Stimulated activated CD4-positive, alpha-beta T cell treated with anti-CD3 and anti-CD28 coated beads, Interleukin-4, amount 100 ng/mL, for 1 hour (primary cell): ENCODE results near the gene CCDC32.
"Not testable (repeated sequence)": the region's sequence is repeated elsewhere in the genome, so short reads cannot be mapped to it uniquely, and the experiment has no call there.

Experiments
- DNase-seq: peaks from one replicate; pipeline ENCODE4 v3.0.0-alpha.2; 2020

The CCDC32 gene, protein sequence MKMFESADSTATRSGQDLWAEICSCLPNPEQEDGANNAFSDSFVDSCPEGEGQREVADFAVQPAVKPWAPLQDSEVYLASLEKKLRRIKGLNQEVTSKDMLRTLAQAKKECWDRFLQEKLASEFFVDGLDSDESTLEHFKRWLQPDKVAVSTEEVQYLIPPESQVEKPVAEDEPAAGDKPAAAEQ

DNA sequence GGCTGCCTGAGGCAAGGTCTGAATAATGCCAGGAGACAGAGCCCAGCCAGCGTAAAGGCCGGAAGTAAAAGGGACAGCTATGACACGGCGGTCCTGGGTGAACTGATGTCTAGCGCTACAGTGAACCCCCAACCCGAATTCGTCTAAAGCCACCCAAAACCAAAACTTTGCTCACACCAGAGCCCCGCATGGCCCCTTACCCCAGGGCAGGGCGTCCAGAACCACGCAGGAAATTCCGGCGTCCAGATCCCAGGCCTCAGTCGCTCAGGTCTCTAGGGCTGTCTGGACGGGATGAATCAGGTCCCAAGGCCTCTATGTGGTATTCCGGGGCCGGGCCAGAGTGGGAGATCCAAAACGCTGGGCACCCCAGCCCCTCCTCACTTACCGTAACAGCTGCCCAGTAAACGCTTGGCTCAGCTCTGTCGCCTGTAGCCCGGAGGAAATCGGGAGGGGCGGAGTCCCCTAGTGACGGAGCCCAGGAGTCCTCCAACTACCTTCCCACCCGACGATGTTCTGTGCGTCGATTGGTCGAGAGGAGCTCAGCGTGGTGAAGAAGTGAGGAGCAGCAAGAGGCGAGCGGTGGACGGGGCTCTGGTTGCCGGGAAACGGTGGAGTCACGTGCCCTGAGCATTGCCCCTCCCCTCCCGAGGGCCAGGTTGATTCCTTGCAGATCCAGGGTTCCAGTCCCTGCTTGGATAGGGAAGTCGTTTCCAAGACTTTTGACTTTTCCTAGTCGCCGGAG, at the start of gene CCDC32:
CCDC32 (minus strand) TSS at position 452 of the 742 bp plus-strand sequence. CDS start 2,027 bp downstream, outside the sequence.
- DNase-seq, result peak; percentile 93

DNA sequence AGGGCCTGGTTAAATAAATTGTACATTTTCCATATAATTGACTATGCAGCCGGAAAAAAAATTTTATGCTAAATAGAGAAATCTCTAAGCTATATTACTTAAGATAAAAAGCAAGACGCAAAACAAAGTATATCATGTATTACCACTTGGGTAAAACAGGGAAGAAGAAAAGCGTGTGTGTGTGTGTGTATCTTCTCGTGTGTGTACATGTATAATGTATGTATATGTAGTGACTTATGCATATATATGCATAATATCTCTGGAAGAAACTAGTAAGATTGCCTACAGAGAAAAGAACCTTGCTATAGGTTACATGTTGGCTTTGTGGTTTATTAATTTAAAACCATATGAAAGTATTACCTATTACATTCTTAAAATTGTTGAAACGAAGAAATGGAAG, 48.2 kb upstream of the CCDC32 start:
- no peak for DNase-seq

- no peak for DNase-seq
Observed at GRCh38 chr15:40603935-40604334, 39.1 kb upstream of the CCDC32 start.

DNA sequence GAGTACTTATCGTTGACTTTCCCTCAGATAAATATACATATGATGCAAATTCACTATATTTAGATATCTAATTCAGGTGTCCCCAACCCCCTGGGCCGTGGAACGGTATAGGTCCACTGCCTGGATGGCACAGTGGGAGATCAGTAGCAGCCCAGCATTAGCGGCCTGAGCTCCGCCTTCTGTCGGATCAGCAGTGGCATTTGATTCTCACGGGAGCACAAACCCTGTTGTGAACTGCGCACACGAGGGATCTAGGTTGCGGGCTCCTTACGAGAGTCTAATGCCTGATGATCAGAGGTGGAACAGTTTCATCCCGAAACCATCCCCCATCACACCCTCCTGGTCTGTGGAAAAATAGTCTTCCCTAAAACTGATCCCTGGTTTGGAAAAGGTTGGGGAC, 36.1 kb upstream of the CCDC32 start:
- DNase-seq, result no peak

- no peak for DNase-seq
Observed at GRCh38 chr15:40598672-40599071, 33.8 kb upstream of the CCDC32 start.

- no peak for DNase-seq
Observed at GRCh38 chr15:40598126-40598525, 33.3 kb upstream of the CCDC32 start.

DNA sequence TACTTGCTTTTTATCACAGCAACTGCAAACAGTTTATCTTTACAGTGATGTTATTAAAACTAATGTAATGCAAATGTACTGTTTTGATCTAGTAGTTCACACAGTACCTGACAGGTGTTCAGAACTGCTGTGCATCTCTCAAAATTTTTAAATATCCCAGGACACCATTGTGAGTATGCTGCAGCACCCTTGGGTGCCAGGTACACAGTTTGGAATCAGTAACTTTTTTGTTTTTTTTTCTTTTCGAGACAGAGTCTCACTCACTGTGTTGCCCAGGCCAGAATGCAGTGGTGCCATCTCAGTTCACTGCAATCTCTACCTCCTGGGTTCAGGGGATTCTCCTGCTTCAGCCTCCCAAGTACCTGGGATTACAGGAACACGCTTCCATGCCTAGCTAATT, 32.2 kb upstream of the CCDC32 start:
- no peak for DNase-seq

- no peak for DNase-seq
Observed at GRCh38 chr15:40595773-40596172, 30.9 kb upstream of the CCDC32 start.

DNA sequence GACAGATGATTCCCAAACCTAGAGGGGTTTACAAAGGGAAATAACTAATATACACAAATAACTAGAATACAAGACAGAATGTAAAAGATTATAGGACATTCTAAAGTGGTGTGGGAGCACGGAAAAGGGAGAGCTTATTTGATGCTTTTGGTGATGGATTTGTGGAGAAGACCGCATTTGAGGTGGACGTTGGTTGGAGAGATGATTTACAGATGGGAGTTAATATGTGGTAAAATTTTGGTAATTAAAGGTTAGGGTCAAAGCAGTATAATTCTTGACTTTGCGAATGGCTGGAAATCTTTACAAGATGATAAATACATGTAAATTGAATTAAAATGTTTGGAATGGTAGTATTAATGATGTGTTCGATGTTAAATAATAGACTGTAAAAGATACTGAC, 30.4 kb upstream of the CCDC32 start:
- DNase-seq, result no peak

- no peak for DNase-seq
Observed at GRCh38 chr15:40594429-40594836, 29.6 kb upstream of the CCDC32 start.

DNA sequence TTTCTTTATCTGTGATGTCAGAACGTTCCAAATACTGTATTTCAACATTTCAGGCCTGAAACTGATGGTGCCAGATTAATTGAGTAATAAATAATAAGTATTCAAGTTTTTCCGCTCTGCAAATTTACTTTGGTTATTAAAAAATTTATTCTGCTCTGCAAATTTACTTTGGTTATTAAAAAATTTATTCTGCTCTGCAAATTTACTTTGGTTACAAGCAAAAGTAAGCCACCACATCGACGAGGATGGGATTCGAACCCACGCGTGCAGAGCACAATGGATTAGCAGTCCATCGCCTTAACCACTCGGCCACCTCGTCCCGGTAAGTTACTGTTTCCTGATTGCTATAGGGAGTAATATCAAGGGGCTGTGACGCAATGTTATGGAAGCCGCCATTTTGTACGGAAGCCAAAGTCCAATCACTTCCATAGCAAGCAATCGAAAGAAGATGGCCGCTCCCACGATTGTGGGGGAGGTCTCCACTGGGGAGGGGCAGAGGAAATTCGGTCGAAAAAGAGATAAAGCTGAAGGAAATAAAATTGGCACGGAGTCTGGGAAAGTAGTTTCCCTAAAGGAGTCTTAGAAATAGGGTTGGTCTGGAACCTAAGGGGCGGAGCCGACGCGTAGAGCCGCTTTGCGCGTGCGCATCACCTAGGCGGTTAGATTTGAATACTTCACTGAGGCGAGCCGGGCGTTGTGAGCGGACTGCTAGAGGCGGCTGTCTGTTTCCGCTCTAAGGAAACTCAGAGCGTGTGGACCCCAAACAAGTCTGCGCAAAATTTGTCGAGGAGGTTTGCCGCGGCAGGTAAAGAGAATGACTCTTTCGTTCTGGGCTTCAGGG, 29.0 kb upstream of the CCDC32 start, which contains the start of gene KNL1:
KNL1 (plus strand) TSS at position 662 of the 841 bp plus-strand sequence. CDS start 8,683 bp downstream, outside the sequence.
- peak; percentile 83 for DNase-seq

- no peak for DNase-seq
Observed at GRCh38 chr15:40593165-40593564, 28.3 kb upstream of the CCDC32 start.

GRCh38 chr15:40591389-40591788, 26.5 kb upstream of the CCDC32 start:
- DNase-seq, result no peak

GRCh38 chr15:40590667-40591050, 25.8 kb upstream of the CCDC32 start:
- no peak for DNase-seq

DNA sequence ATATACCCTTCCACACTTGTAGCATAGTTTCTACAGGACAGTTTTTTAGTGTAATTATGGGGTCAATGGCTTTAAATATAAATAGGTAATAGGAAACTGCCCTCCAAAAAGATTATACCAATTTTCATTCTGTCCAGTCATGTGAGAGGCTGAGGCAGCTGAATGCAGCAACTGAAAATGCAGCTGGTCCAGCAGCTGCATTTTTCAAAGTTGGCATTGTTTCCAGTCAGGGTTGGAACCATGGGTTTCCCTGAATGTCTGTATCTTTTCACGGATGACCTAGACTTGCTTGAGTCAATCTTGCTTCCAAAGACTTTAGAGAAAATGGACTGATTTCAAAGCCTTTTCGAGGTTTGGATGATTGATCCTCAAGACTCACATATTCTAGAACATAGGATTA, 19.3 kb upstream of the CCDC32 start:
- DNase-seq, result no peak

GRCh38 chr15:40582726-40583246, 17.9 kb upstream of the CCDC32 start:
- DNase-seq, result no peak

GRCh38 chr15:40581796-40582195, 17.0 kb upstream of the CCDC32 start:
- DNase-seq, result not testable (repeated sequence)

DNA sequence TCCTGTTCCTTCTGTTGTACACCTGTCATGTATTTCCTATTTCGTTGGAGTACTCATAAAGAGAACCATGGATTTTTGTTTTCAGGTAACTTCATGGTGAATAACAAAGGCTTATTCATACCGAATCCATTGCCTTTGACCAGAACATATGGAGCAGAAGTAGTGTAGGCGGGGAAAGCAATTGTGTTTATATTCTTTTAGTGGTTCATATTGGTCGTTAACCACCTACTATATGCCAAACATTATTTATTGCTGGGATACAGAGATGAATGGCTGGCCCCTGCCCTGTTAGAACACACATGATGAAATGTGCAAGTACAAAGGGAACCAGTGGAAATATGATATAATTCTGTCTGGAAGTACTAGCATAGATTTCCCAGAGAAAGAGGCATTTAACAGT, 14.1 kb upstream of the CCDC32 start:
- DNase-seq, result no peak

GRCh38 chr15:40576914-40577313, 12.1 kb upstream of the CCDC32 start:
- DNase-seq, result not testable (repeated sequence)

DNA sequence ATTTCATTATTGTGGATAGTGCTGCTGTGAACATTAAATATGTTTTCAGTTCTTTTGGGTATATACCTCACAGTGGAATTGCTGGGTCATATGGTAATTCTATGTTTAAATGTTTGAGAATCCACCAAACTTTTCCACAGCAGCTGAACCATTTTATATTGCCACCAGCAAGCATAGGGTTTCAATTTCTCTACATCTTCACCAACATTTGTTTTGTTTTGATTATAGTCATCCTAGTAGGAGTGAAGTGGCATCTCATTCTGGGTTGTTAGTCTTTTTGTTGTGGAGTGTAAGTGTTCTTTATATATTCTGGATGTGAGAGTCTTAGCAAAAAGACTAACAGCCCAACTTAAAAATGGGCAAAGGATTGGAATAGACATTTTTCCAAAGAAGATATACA, 10.3 kb upstream of the CCDC32 start:
- no peak for DNase-seq

GRCh38 chr15:40569129-40569953, 4.5 kb upstream of the CCDC32 start, which contains the start of gene RPUSD2:
TSS of gene RPUSD2 (plus strand) at chr15:40569299. CDS start at chr15:40569338, 39 bp downstream.
- peak; percentile 92 for DNase-seq

- no peak for DNase-seq
Observed at GRCh38 chr15:40567111-40567510, 2.3 kb upstream of the CCDC32 start.
